Adrenal gland (tissue), 12 donors: ENCODE data around the gene SLC6A4. TPM values are rescaled to one million over a fixed set of nuclear protein-coding genes. Genes with fewer than 3 reads are reported as not detected.

Experiments
- DNase-seq, 7 donors: peaks; one replicate each; pipeline ENCODE4 v3.0.0-alpha.2; 2019 to 2020
- H3K27ac ChIP-seq, 5 donors: fragments of 200-600 bp; sonication (generic) in 4 of 5; 1 replicate in 3 of 5; 2 replicates in 2 of 5; pipeline versions ENCODE4 v1.5.1 to v1.8.0; 2016 to 2020; ENCODE audit warnings: mild to moderate bottlenecking in 1 of 5
- H3K27me3 ChIP-seq: fragments of 200-600 bp; 2 replicates; pipeline ENCODE4 v1.8.0; 2021
- H3K36me3 ChIP-seq, 2 donors: fragments of 200-600 bp; replicated peaks in 1 of 2; 1 replicate in 1 of 2; 2 replicates in 1 of 2; pipeline versions ENCODE4 v1.5.1 to v1.8.0; 2018 to 2022
- H3K4me1 ChIP-seq, 2 donors: fragments of 200-600 bp; replicated peaks in 1 of 2; 1 replicate in 1 of 2; 2 replicates in 1 of 2; pipeline versions ENCODE4 v1.5.1 to v1.8.0; 2018 to 2021
- H3K4me3 ChIP-seq, 4 donors: fragments of 200-600 bp; sonication (generic) in 3 of 4; one replicate each; pipeline ENCODE4 v1.5.1; 2016 to 2018
- H3K9me3 ChIP-seq, 3 donors: fragments of 200-600 bp; sonication (generic) in 1 of 3; replicated peaks in 1 of 3; 1 replicate in 2 of 3; 2 replicates in 1 of 3; pipeline versions ENCODE4 v1.5.1 to v1.8.0; 2016 to 2021
- POLR2A ChIP-seq, 2 donors: fragments of 450-650 bp; IDR thresholded peaks; one replicate each; pipeline ENCODE4 v1.6.1; 2017; ENCODE audit warnings: antibody characterized with exemption in 2 of 2, mild to moderate bottlenecking in 2 of 2, moderate library complexity in 1 of 2
- WGBS, 4 donors: extraction: QIAGEN DNeasy Blood & Tissue Kit in 2 of 4; methylation state at CpG; one replicate each; pipeline versions ENCODE4 v1.1.5 to v1.1.7; 2013 to 2017; 5-methylcytosine and 5-hydroxymethylcytosine counted together
- intact Hi-C, 2 donors: fragments of 100-400 bp; cut with DNase I; formaldehyde crosslinking; loops; one replicate each; pipeline versions ENCODE4 v1.14.1 to v1.15.0; 2022 to 2023
- polyA plus RNA-seq, 3 donors: library from polyadenylated mRNA; stranded (reverse); fragments of 200-250 nt in 2 of 3; fragments of 350-450 nt in 1 of 3; fragmentation: Illumina TruSeq in 1 of 3; extraction: RNeasy Lipid Tissue Mini Kit (QIAGEN cat#74804) in 1 of 3; gene quantifications; one replicate each; pipeline ENCODE4 v1.2.3, GENCODE V29; 2013 to 2014
- total RNA-seq, 9 donors: library from RNA; depleted of rRNA in 4 of 9; stranded (reverse); fragments of >200 nt in 4 of 9; fragments of 120-200 nt in 1 of 9; fragmentation: NEBNext Ultra II Directional in 1 of 9; extraction: Animal tissue kit (Norgen Biotek cat#: 25700) in 1 of 9; gene quantifications; one replicate each; pipeline versions ENCODE4 v1.1.0 to v1.2.4, GENCODE V29; 2013 to 2023
- TF ChIP-seq, protein P1 (sequence below), 6 experiments: fragments of 450-650 bp in 4 of 6; fragments of 200-600 bp in 2 of 6; sonication (generic) in 1 of 6; IDR thresholded peaks; 1 replicate in 5 of 6; 2 replicates in 1 of 6; pipeline versions ENCODE4 v1.5.1 to v1.8.0; 2016 to 2021; ENCODE audit warnings: antibody characterized with exemption in 6 of 6, mild to moderate bottlenecking in 2 of 6, moderate library complexity in 1 of 6
- donor health status: healthy with polysubstance abuse.
- donor health status: Bipolar disorder and iron deficiency.
- donor health status: DM: yes; HTN: yes; CAD: no.
- donor health status: DM: no; HTN: no; CAD: no.
- donor health status: DM: no; HTN: no; CAD: no.
- donor health status: DM: yes; HTN: yes; CAD: no.

SLC6A4 gene
- total and polyA plus RNA-seq, 12 donors = 0.03 to 0.67 (median 0.17) TPM; not detected in 3

DNA sequence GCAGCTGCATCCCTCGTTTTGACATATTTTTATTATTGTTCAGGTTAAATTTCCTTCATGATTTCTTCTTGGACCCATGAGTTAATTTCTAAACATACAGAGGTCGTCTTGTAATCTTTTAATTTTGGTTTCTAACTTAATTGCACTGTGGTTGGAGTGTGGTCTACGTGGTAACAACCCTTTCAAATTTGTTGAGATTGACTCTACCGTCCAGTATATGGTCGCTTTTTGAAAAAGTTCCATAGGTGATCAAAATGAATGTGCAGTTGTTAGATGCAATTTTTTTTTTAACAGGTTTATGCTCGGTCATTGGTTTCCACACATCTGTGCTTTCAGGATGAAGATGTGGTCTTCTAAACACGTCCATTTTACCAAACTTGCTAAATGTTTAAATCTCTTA is 11.0 kb upstream of the SLC6A4 start:
- H3K27me3 ChIP-seq = no peaks in the 10 kb centered on the region
- H3K9me3 ChIP-seq = no peaks in the 10 kb centered on the region
- TF ChIP-seq, protein P1, sequence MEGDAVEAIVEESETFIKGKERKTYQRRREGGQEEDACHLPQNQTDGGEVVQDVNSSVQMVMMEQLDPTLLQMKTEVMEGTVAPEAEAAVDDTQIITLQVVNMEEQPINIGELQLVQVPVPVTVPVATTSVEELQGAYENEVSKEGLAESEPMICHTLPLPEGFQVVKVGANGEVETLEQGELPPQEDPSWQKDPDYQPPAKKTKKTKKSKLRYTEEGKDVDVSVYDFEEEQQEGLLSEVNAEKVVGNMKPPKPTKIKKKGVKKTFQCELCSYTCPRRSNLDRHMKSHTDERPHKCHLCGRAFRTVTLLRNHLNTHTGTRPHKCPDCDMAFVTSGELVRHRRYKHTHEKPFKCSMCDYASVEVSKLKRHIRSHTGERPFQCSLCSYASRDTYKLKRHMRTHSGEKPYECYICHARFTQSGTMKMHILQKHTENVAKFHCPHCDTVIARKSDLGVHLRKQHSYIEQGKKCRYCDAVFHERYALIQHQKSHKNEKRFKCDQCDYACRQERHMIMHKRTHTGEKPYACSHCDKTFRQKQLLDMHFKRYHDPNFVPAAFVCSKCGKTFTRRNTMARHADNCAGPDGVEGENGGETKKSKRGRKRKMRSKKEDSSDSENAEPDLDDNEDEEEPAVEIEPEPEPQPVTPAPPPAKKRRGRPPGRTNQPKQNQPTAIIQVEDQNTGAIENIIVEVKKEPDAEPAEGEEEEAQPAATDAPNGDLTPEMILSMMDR (IDR thresholded peaks at IDR 0.05) = no peak
- TF ChIP-seq POLR2A (IDR thresholded peaks at IDR 0.05) = no peak
- peaks cover 0 to 15% of the 10 kb centered on the region in 2 donors for H3K36me3 ChIP-seq
- intact Hi-C loops = no loop called here
- no peak overlapping the region for H3K27ac ChIP-seq
- WGBS, 4 donors = 91 to 95% (median 93%) methylated on average over 7 of the region's 7 CpGs
- no peaks in the 10 kb centered on the region for H3K4me1 ChIP-seq
- H3K4me3 ChIP-seq = no peak overlapping the region
- DNase-seq = no peak

DNA sequence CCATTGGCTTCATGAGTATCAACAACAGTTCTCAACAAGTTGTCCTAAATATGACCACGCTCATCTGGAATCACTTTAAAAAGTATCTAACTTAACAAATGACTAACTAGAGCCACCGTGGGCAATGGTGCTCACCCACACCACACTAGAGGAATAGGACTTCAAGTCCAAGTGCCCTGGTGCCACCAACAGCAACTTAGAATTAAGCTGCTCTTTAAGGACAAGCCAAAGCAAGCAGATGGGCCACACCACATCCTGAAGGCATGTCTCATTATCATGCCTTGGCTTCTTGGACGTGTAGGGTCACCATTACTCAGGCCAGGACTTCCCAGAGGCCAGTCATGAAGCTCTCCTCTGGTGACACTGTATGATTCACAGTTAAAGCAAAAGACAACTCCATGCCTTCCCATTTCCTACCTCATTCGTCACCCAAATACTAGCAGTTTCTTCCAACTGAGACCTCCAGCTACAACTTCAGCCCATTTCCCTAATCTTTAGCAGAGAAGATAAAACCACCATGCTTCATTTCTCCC is 9.4 kb upstream of the SLC6A4 start:
- H3K27ac ChIP-seq = no peak overlapping the region
- no peaks in the 10 kb centered on the region for H3K4me1 ChIP-seq
- no peaks in the 10 kb centered on the region for H3K27me3 ChIP-seq
- no peak for DNase-seq
- H3K9me3 ChIP-seq = no peaks in the 10 kb centered on the region
- TF ChIP-seq, protein P1 (IDR thresholded peaks at IDR 0.05) = no peak
- TF ChIP-seq POLR2A (IDR thresholded peaks at IDR 0.05) = no peak
- 70 to 79% (median 76%) methylated on average over 4 of the region's 4 CpGs for WGBS, 4 donors
- no peak overlapping the region for H3K4me3 ChIP-seq
- H3K36me3 ChIP-seq = peaks cover 0 to 14% of the 10 kb centered on the region in 2 donors
- intact Hi-C loops = no loop called here

- peak in 1 of 7 donors; percentile 29 for DNase-seq
- TF ChIP-seq POLR2A (IDR thresholded peaks at IDR 0.05) = no peak
- TF ChIP-seq, protein P1 (IDR thresholded peaks at IDR 0.05) = no peak
- no peaks in the 10 kb centered on the region for H3K27me3 ChIP-seq
- peaks cover 0 to 4% of the 10 kb centered on the region in 2 donors for H3K36me3 ChIP-seq
- intact Hi-C loops = no loop called here
- H3K4me1 ChIP-seq = no peaks in the 10 kb centered on the region
- 86 to 90% (median 87%) methylated on average over 8 of the region's 8 CpGs for WGBS, 4 donors
- no peaks in the 10 kb centered on the region for H3K9me3 ChIP-seq
- H3K4me3 ChIP-seq = no peak overlapping the region
- H3K27ac ChIP-seq = no peak overlapping the region
These were observed 8.1 kb upstream of the SLC6A4 start for GRCh38 chr17:30243568-30243967.

- peaks cover 1% of the 10 kb centered on the region for H3K27me3 ChIP-seq
- WGBS, 4 donors = 94 to 96% (median 95%) methylated on average over 4 of the region's 4 CpGs
- no peaks in the 10 kb centered on the region for H3K9me3 ChIP-seq
- H3K4me1 ChIP-seq = no peaks in the 10 kb centered on the region
- no peaks in the 10 kb centered on the region for H3K36me3 ChIP-seq
- DNase-seq = peak in 2 of 7 donors; percentile 2 to 21
- H3K27ac ChIP-seq = no peak overlapping the region
- intact Hi-C loops = no loop called here
- no peak overlapping the region for H3K4me3 ChIP-seq
- no peak for TF ChIP-seq POLR2A (IDR thresholded peaks at IDR 0.05)
- TF ChIP-seq, protein P1 (IDR thresholded peaks at IDR 0.05) = no peak
These were observed 7.5 kb upstream of the SLC6A4 start for GRCh38 chr17:30243002-30243401.
